Activated CD8-positive, alpha-beta T cell treated with anti-CD3 and anti-CD28 coated beads for 36 hours (primary cell): ENCODE data around the gene KSR2. TPM values are rescaled to one million over a fixed set of nuclear protein-coding genes. Genes with fewer than 3 reads are reported as not detected.

Experiments used
- ATAC-seq: fragments of 200-7000 bp; cut with Tn5 transposase; one replicate; pipeline ENCODE4 v1.10.0; 2021; ENCODE audit warnings: mild to moderate bottlenecking, moderate library complexity
- CTCF ChIA-PET: fragments of 350-600 bp; sonication (Branson Sonifier 250); formaldehyde crosslinking; loops from one replicate; lab custom pipeline; 2021; ENCODE audit warnings: antibody characterized with exemption; lab: Charles Lee
- POLR2A ChIA-PET: fragments of 350-600 bp; sonication (Branson Sonifier 250); formaldehyde crosslinking; loops from one replicate; lab custom pipeline; 2021; ENCODE audit warnings: antibody characterized with exemption; lab: Charles Lee
- DNase-seq: peaks from one replicate; pipeline ENCODE4 v3.0.0-alpha.2; 2020
- H3K27ac Mint-ChIP-seq: one replicate; pipeline ENCODE4 v1.8.0; 2021; ENCODE audit warnings: mild to moderate bottlenecking, mixed read lengths
- H3K27me3 Mint-ChIP-seq: one replicate; pipeline ENCODE4 v1.8.0; 2021; ENCODE audit warnings: mixed read lengths
- H3K36me3 Mint-ChIP-seq: one replicate; pipeline ENCODE4 v1.8.0; 2021; ENCODE audit warnings: low read depth, mixed read lengths
- H3K4me1 Mint-ChIP-seq: one replicate; pipeline ENCODE4 v1.8.0; 2021; ENCODE audit warnings: low read depth, mixed read lengths
- H3K4me3 Mint-ChIP-seq: one replicate; pipeline ENCODE4 v1.8.0; 2021; ENCODE audit warnings: mild to moderate bottlenecking, moderate library complexity, mixed read lengths
- H3K9me3 Mint-ChIP-seq: one replicate; pipeline ENCODE4 v1.8.0; 2021; ENCODE audit warnings: mixed read lengths
- CTCF ChIP-seq: fragments of 200-600 bp; IDR thresholded peaks from one replicate; pipeline ENCODE4 v1.8.0; 2022; ENCODE audit warnings: antibody characterized with exemption, mild to moderate bottlenecking
- intact Hi-C: fragments of 100-400 bp; cut with micrococcal nuclease; formaldehyde crosslinking; loops from one replicate; pipeline ENCODE4 v1.10.0; 2022
- total RNA-seq, 2 experiments: library from RNA; stranded (reverse); gene quantifications; one replicate each; pipeline ENCODE4 v1.2.3, GENCODE V29; 2021

Gene KSR2
- total RNA-seq, 2 experiments from 2014 or later: 0.02 TPM; not detected in 1

GRCh38 chr12:117433878-117434277, 534.9 kb downstream of the KSR2 start:
- DNase-seq: no peak
- no peak overlapping the region for H3K4me3 Mint-ChIP-seq
- H3K36me3 Mint-ChIP-seq: no peaks in the 10 kb centered on the region
- ChIA-PET CTCF (no interaction called here), POLR2A (no interaction called here)
- H3K9me3 Mint-ChIP-seq: no peaks in the 10 kb centered on the region
- intact Hi-C loops: no loop called here
- H3K27ac Mint-ChIP-seq: no peak overlapping the region
- no peaks in the 10 kb centered on the region for H3K4me1 Mint-ChIP-seq
- ATAC-seq: no peak
- H3K27me3 Mint-ChIP-seq: no peaks in the 10 kb centered on the region
- no peak for TF ChIP-seq CTCF

- no peak for TF ChIP-seq CTCF
- no peaks in the 10 kb centered on the region for H3K27me3 Mint-ChIP-seq
- ATAC-seq (no peak), DNase-seq (no peak)
- H3K9me3 Mint-ChIP-seq: peaks cover 5% of the 10 kb centered on the region
- POLR2A ChIA-PET: interaction anchor here (0.8 kb wide), 1 partner anchor 13 kb away, joined by 3 read pairs; no protein-coding TSS in a partner anchor
- H3K36me3 Mint-ChIP-seq: no peaks in the 10 kb centered on the region
- no peak overlapping the region for H3K4me3 Mint-ChIP-seq
- no peaks in the 10 kb centered on the region for H3K4me1 Mint-ChIP-seq
- no peak overlapping the region for H3K27ac Mint-ChIP-seq
- intact Hi-C loops: no loop called here
- CTCF ChIA-PET: interaction anchor here (1.0 kb wide), 1 partner anchor 64 kb away, joined by 3 read pairs; no protein-coding TSS in a partner anchor
These were observed 538.5 kb downstream of the KSR2 start for GRCh38 chr12:117430246-117430645.

GRCh38 chr12:117427211-117427610, 541.6 kb downstream of the KSR2 start:
- H3K9me3 Mint-ChIP-seq: peaks cover 5% of the 10 kb centered on the region
- H3K36me3 Mint-ChIP-seq: no peaks in the 10 kb centered on the region
- DNase-seq (no peak), ATAC-seq (no peak)
- H3K27ac Mint-ChIP-seq: no peak overlapping the region
- H3K27me3 Mint-ChIP-seq: peaks cover 2% of the 10 kb centered on the region
- H3K4me1 Mint-ChIP-seq: no peaks in the 10 kb centered on the region
- H3K4me3 Mint-ChIP-seq: no peak overlapping the region
- no peak for TF ChIP-seq CTCF
- POLR2A ChIA-PET: no interaction called here
- CTCF ChIA-PET: no interaction called here
- intact Hi-C loops: no loop called here

- no peak for TF ChIP-seq CTCF
- Mint-ChIP-seq H3K4me3 (no peak overlapping the region), H3K36me3 (no peaks in the 10 kb centered on the region), H3K9me3 (peaks cover 9% of the 10 kb centered on the region), H3K27ac (no peak overlapping the region), H3K4me1 (no peaks in the 10 kb centered on the region), H3K27me3 (peaks cover 6% of the 10 kb centered on the region)
- ChIA-PET POLR2A (no interaction called here), CTCF (no interaction called here)
- intact Hi-C loops: no loop called here
- DNase-seq: no peak
- no peak for ATAC-seq
These were observed 546.8 kb downstream of the KSR2 start for GRCh38 chr12:117421987-117422386.

GRCh38 chr12:117421068-117421752, 547.6 kb downstream of the KSR2 start:
- ATAC-seq: no peak
- DNase-seq: no peak
- no peak overlapping the region for H3K4me3 Mint-ChIP-seq
- intact Hi-C loops: no loop called here
- ChIA-PET CTCF (no interaction called here), POLR2A (no interaction called here)
- H3K27ac Mint-ChIP-seq: no peak overlapping the region
- peaks cover 9% of the 10 kb centered on the region for H3K9me3 Mint-ChIP-seq
- no peak for TF ChIP-seq CTCF
- no peaks in the 10 kb centered on the region for H3K4me1 Mint-ChIP-seq
- H3K27me3 Mint-ChIP-seq: peaks cover 6% of the 10 kb centered on the region
- no peaks in the 10 kb centered on the region for H3K36me3 Mint-ChIP-seq
